Testis (tissue), 3 donors: ENCODE data around the gene TRIM52. TPM values are rescaled to one million over a fixed set of nuclear protein-coding genes. Genes with fewer than 3 reads are reported as not detected.

ENCODE experiments used
- DNase-seq: peaks from one replicate; pipeline ENCODE4 v3.0.0-alpha.2; 2019
- H3K27ac ChIP-seq, 2 donors: fragments of 200-600 bp; sonication (generic); one replicate each; pipeline ENCODE4 v1.5.1; 2019
- H3K27me3 ChIP-seq: fragments of 200-600 bp; sonication (generic); one replicate; pipeline ENCODE4 v1.5.1; 2019
- H3K36me3 ChIP-seq: fragments of 200-600 bp; sonication (generic); one replicate; pipeline ENCODE4 v1.5.1; 2017; ENCODE audit warnings: low read depth; ENCODE audit errors: missing control alignments
- H3K4me1 ChIP-seq: fragments of 200-600 bp; sonication (generic); one replicate; pipeline ENCODE4 v1.5.1; 2019
- H3K4me3 ChIP-seq, 2 donors: fragments of 200-600 bp; sonication (generic); one replicate each; pipeline ENCODE4 v1.5.1; 2017 to 2019
- H3K9me3 ChIP-seq: fragments of 200-600 bp; sonication (generic); one replicate; pipeline ENCODE4 v1.5.1; 2017
- CTCF ChIP-seq, 3 experiments: fragments of 450-650 bp in 2 of 3; fragments of 200-600 bp in 1 of 3; sonication (generic) in 1 of 3; IDR thresholded peaks; one replicate each; pipeline ENCODE4 v1.5.1; 2016 to 2019; ENCODE audit warnings: antibody characterized with exemption in 3 of 3, mild to moderate bottlenecking in 2 of 3, moderate library complexity in 1 of 3
- POLR2A ChIP-seq: fragments of 450-650 bp; IDR thresholded peaks from one replicate; pipeline ENCODE4 v1.6.1; 2017; ENCODE audit warnings: antibody characterized with exemption, mild to moderate bottlenecking, moderate library complexity
- WGBS, 2 donors: methylation state at CpG; one replicate each; pipeline ENCODE4 v1.1.5; 2018; 5-methylcytosine and 5-hydroxymethylcytosine counted together
- intact Hi-C: fragments of 100-400 bp; cut with DNase I; formaldehyde crosslinking; loops from one replicate; pipeline ENCODE4 v1.15.1; 2023; ENCODE audit warnings: low total_unique reads
- polyA plus RNA-seq: library from polyadenylated mRNA; stranded (reverse); fragments of 350-450 nt; fragmentation: Illumina TruSeq; extraction: RNeasy Lipid Tissue Mini Kit (QIAGEN cat#74804); gene quantifications from one replicate; pipeline ENCODE4 v1.2.3, GENCODE V29; 2014; ENCODE audit warnings: low read depth, low replicate concordance; ENCODE audit not compliant: insufficient read depth
- total RNA-seq, 2 donors: library from RNA; depleted of rRNA; stranded (reverse); fragments of >200 nt; gene quantifications; one replicate each; pipeline ENCODE4 v1.2.3, GENCODE V29; 2016

Gene TRIM52
- total and polyA plus RNA-seq, 3 donors from 2014 or later, result 19.3 to 32.8 (median 28.4) TPM

- Histone ChIP-seq H3K4me3 (peak overlapping the region; percentile 99 to 100), H3K27ac (peak overlapping the region; percentile 99), H3K36me3 (no peaks in the 10 kb centered on the region), H3K9me3 (no peaks in the 10 kb centered on the region), H3K27me3 (no peaks in the 10 kb centered on the region), H3K4me1 (peaks cover 14% of the 10 kb centered on the region)
- intact Hi-C loops, result loop anchor here (5.0 kb wide), 1 partner anchor 69 kb away; no protein-coding TSS in a partner anchor
- no peak for TF ChIP-seq POLR2A
- no peak for TF ChIP-seq CTCF (IDR thresholded peaks at IDR 0.05)
- 0% methylated on average over 5 to 51 of the region's 59 CpGs for WGBS, 2 donors
- DNase-seq, result peak; percentile 82
These were observed 542 bp upstream of the TRIM52 start for GRCh38 chr5:181261320-181262049.

GRCh38 chr5:181259974-181260719 lies 796 bp downstream of the TRIM52 start:
- peak overlapping the region; percentile 99 to 100 for H3K4me3 ChIP-seq
- WGBS, 2 donors, result 2 to 3% methylated on average over 26 of the region's 26 CpGs
- H3K36me3 ChIP-seq, result no peaks in the 10 kb centered on the region
- intact Hi-C loops, result loop anchor here (5.0 kb wide), 1 partner anchor 68 kb away; no protein-coding TSS in a partner anchor
- no peak for TF ChIP-seq CTCF (IDR thresholded peaks at IDR 0.05)
- H3K4me1 ChIP-seq, result peaks cover 14% of the 10 kb centered on the region
- H3K27me3 ChIP-seq, result no peaks in the 10 kb centered on the region
- H3K27ac ChIP-seq, result peak overlapping the region; percentile 99
- no peaks in the 10 kb centered on the region for H3K9me3 ChIP-seq
- no peak for DNase-seq

DNA sequence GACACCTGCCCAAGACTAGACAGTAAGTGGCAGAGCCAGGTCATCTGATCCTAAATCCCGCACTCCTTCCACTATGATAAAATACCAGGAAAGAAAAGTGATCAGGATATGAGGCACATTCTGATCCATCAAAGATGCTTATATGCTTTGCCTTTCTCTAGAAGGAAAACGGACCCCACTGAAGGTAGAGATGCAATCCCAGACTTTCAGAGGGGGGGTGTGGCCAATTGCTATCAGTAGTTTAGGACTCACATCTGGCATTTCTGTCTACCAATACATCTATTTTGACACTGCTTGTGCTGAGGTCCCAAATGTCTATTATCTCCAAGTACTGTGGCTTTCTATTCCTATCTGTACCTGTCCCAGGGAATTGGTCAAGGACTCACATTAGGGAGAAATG lies 1.7 kb downstream of the TRIM52 start:
- peak overlapping the region in 1 of 2 donors; percentile 15 for H3K4me3 ChIP-seq
- H3K27ac ChIP-seq, result no peak overlapping the region
- H3K9me3 ChIP-seq, result no peaks in the 10 kb centered on the region
- H3K4me1 ChIP-seq, result peaks cover 14% of the 10 kb centered on the region
- no peak for DNase-seq
- intact Hi-C loops, result no loop called here
- WGBS, 2 donors, result 29 to 36% methylated on average over 2 of the region's 2 CpGs
- H3K36me3 ChIP-seq, result no peaks in the 10 kb centered on the region
- TF ChIP-seq POLR2A, result no peak
- TF ChIP-seq CTCF (IDR thresholded peaks at IDR 0.05), result no peak
- no peaks in the 10 kb centered on the region for H3K27me3 ChIP-seq

DNA sequence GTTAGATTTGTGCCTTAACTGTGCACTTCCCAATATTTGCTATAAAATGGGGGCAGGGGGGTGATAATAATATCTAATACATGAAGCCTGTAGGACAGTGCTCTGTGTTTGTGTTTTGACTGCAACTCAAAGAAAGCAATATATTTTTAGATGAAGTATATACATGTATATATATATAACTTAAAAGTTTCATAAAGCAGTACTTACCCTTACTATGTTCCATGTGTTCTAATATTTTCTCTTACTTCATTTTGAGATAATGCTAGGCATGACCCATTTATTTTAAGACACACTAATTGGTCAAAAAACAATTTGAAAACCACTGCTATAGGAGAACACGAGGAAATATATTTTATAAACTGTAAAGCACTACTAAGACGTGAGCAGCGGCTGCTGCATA lies 2.4 kb downstream of the TRIM52 start:
- intact Hi-C loops, result no loop called here
- Histone ChIP-seq H3K4me3 (peak overlapping the region in 1 of 2 donors; percentile 15), H3K4me1 (peaks cover 14% of the 10 kb centered on the region), H3K9me3 (no peaks in the 10 kb centered on the region), H3K27ac (no peak overlapping the region), H3K36me3 (no peaks in the 10 kb centered on the region), H3K27me3 (no peaks in the 10 kb centered on the region)
- no peak for TF ChIP-seq CTCF (IDR thresholded peaks at IDR 0.05)
- no peak for TF ChIP-seq POLR2A
- 58 to 70% methylated on average over 3 of the region's 3 CpGs for WGBS, 2 donors
- DNase-seq, result no peak
